OCI-LY3 (cell line): ENCODE results near the gene LONP1.

ENCODE experiments used
- EZH2phosphoT487 ChIP-seq: fragments of 200-600 bp; shearing (Covaris generic); IDR thresholded peaks from 2 replicates; pipeline ENCODE4 v1.6.1; 2018; ENCODE audit warnings: antibody characterized with exemption, mixed run types, low read depth
- TF ChIP-seq, protein P1 (sequence below): fragments of 200-600, 300-600 bp; sonication (generic); IDR thresholded peaks from 2 replicates; pipeline ENCODE4 v1.5.1; 2014; ENCODE audit warnings: antibody characterized with exemption, low read length, low read depth

DNA sequence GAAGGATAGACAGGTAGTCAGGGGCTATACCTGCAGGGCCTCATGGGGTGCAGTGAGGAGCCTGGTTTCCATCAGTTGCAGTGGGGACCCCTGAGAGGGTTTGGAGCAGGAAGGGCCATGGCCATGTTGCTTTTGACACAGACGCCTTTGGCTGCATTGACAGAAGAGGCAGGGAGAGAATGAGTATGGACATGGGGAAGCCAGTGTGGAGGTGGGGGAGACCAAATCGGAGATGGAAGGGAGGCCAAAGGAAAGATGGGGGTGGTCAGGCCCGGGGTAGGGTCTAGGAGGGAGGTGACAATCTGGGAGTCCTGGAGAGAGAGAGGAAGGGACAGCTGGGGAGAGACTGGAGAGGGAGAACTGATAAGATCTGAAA is 37.9 kb downstream of the LONP1 start:
- TF ChIP-seq, protein P1, sequence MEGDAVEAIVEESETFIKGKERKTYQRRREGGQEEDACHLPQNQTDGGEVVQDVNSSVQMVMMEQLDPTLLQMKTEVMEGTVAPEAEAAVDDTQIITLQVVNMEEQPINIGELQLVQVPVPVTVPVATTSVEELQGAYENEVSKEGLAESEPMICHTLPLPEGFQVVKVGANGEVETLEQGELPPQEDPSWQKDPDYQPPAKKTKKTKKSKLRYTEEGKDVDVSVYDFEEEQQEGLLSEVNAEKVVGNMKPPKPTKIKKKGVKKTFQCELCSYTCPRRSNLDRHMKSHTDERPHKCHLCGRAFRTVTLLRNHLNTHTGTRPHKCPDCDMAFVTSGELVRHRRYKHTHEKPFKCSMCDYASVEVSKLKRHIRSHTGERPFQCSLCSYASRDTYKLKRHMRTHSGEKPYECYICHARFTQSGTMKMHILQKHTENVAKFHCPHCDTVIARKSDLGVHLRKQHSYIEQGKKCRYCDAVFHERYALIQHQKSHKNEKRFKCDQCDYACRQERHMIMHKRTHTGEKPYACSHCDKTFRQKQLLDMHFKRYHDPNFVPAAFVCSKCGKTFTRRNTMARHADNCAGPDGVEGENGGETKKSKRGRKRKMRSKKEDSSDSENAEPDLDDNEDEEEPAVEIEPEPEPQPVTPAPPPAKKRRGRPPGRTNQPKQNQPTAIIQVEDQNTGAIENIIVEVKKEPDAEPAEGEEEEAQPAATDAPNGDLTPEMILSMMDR, result no peak
- no peak for TF ChIP-seq EZH2phosphoT487
